ENCODE measurements around the gene FGD4. TPM values are rescaled to one million over a fixed set of nuclear protein-coding genes. Genes with fewer than 3 reads are reported as not detected.
A peak's percentile ranks its signal among the peaks of the same experiment; 100 is the strongest.

FGD4 gene
- total and polyA plus RNA-seq, 9 of the 15 experiments (the other 6 are each of a cell fraction or from before 2014, with no cell fraction given), result 0.05 to 0.51 (median 0.27) TPM

DNA sequence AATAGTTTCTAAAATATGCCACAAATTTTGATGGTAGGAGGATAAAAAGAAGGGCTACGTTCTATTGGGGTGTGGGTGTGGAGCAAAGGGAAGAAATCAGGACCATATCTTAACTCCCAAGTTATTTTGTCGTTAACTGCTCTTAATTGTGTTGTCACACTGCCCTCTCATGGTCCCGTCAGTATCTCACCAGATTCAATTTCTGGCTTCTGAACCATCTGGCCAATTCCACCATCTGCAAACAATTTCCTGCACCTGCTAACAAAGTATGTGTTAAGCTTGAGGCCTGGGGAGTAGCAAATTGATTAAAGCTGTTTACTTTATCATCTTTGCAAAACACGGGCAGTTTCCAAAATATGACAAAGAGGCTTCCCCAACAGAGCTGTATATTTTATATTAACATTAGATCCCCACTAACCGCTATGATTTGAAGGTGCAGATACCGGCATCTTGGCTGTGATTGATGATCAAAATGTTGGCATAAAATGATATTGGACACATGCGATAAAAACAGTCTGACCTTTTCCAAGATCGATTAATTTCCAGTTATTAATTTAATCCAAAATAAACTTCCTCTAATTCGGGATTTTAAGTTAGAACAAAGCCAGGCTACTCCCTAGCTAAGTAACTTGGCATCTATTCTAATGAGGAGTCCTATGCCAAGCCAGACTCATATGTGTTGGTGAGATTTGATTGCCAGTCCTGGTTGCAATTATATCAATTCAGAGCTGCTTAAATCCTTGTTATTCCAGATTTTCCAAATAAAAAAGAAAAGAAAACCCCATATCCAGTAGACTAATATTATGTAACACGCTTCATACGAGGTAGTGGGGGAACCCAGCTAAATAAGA, 272.8 kb downstream of the FGD4 start:
- 7% methylated on average over 11 of the region's 11 CpGs for WGBS (ENCODE audit: insufficient coverage, low coverage, missing lambda C conversion rate)
- H3K27me3 ChIP-seq (ENCODE audit: control insufficient read depth in 2 of 2, insufficient read depth in 2 of 2, low read length in 2 of 2), result no peaks in the 10 kb centered on the region
- no peaks in the 10 kb centered on the region for H3K79me2 ChIP-seq (ENCODE audit: control insufficient read depth, insufficient read depth, low read length)
- H3K4me2 ChIP-seq (ENCODE audit: insufficient read depth, low read length), result no peak overlapping the region
- TF ChIP-seq, protein P1, sequence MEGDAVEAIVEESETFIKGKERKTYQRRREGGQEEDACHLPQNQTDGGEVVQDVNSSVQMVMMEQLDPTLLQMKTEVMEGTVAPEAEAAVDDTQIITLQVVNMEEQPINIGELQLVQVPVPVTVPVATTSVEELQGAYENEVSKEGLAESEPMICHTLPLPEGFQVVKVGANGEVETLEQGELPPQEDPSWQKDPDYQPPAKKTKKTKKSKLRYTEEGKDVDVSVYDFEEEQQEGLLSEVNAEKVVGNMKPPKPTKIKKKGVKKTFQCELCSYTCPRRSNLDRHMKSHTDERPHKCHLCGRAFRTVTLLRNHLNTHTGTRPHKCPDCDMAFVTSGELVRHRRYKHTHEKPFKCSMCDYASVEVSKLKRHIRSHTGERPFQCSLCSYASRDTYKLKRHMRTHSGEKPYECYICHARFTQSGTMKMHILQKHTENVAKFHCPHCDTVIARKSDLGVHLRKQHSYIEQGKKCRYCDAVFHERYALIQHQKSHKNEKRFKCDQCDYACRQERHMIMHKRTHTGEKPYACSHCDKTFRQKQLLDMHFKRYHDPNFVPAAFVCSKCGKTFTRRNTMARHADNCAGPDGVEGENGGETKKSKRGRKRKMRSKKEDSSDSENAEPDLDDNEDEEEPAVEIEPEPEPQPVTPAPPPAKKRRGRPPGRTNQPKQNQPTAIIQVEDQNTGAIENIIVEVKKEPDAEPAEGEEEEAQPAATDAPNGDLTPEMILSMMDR (IDR thresholded peaks at IDR 0.05 in 2 of 3, conservative IDR thresholded peaks at IDR 0.05 in 1 of 3; ENCODE audit: insufficient read depth in 2 of 3, low read depth in 1 of 3, low read length in 3 of 3), result peak; percentile 46 to 66 (median 49); a peak in 5 of 6 replicates
- TF ChIP-seq SMC3 (conservative IDR thresholded peaks at IDR 0.05; ENCODE audit: insufficient read depth, low read depth, low read length) (peak; percentile 44; the same call in 1 of the 2 replicates), RAD21 (CRISPR knock-in tag; conservative IDR thresholded peaks at IDR 0.05 in 1 of 2, IDR thresholded peaks at IDR 0.05 in 1 of 2) (peak; percentile 44 to 74), RHOXF2B (CRISPR knock-in tag; conservative IDR thresholded peaks at IDR 0.05) (no peak), RCOR1 (IDR thresholded peaks at IDR 0.05; ENCODE audit: borderline replicate concordance in 1 of 2, low read depth in 2 of 2, low read length in 2 of 2) (0 out of 4 replicates have a peak, but pooled peaks of 1 of the 2 experiments have one; percentile 6)
- TF ChIP-seq, protein P2, sequence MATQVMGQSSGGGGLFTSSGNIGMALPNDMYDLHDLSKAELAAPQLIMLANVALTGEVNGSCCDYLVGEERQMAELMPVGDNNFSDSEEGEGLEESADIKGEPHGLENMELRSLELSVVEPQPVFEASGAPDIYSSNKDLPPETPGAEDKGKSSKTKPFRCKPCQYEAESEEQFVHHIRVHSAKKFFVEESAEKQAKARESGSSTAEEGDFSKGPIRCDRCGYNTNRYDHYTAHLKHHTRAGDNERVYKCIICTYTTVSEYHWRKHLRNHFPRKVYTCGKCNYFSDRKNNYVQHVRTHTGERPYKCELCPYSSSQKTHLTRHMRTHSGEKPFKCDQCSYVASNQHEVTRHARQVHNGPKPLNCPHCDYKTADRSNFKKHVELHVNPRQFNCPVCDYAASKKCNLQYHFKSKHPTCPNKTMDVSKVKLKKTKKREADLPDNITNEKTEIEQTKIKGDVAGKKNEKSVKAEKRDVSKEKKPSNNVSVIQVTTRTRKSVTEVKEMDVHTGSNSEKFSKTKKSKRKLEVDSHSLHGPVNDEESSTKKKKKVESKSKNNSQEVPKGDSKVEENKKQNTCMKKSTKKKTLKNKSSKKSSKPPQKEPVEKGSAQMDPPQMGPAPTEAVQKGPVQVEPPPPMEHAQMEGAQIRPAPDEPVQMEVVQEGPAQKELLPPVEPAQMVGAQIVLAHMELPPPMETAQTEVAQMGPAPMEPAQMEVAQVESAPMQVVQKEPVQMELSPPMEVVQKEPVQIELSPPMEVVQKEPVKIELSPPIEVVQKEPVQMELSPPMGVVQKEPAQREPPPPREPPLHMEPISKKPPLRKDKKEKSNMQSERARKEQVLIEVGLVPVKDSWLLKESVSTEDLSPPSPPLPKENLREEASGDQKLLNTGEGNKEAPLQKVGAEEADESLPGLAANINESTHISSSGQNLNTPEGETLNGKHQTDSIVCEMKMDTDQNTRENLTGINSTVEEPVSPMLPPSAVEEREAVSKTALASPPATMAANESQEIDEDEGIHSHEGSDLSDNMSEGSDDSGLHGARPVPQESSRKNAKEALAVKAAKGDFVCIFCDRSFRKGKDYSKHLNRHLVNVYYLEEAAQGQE (IDR thresholded peaks at IDR 0.05; ENCODE audit: borderline replicate concordance), result peak; percentile 66; the same call in 1 of the 2 replicates
- TF ChIP-seq, protein P2 (CRISPR knock-in tag; IDR thresholded peaks at IDR 0.05; ENCODE audit: low read depth), result no peak
- H3K27ac ChIP-seq (ENCODE audit: extremely low read depth, low read depth, low read length), result no peak overlapping the region
- H3K4me3 ChIP-seq, result no peak overlapping the region
- peak; percentile 83 for ATAC-seq
- peaks cover 2% of the 10 kb centered on the region; the same call in 1 of the 2 replicates for H3K9me3 ChIP-seq (replicated peaks; ENCODE audit: control insufficient read depth, insufficient read depth, low read depth, low read length)
- intact Hi-C loops (cut with micrococcal nuclease), result loop anchor here (1.0 to 5.0 kb wide), 2 partner anchors 217 to 305 kb away; no protein-coding TSS in a partner anchor
- H3K4me1 ChIP-seq (replicated peaks in 1 of 2; ENCODE audit: control insufficient read depth in 2 of 2, insufficient read depth in 2 of 2, low read length in 2 of 2), result no peaks in the 10 kb centered on the region; a peak in 1 of 5 replicates
- ChIA-PET CTCF (ENCODE audit: low intra/inter-chr PET ratio) (interaction anchor here (0.6 kb wide), 1 partner anchor 328 kb away, joined by 3 read pairs; no protein-coding TSS in a partner anchor), POLR2A (interaction anchor here (1.0 to 1.3 kb wide), 2 partner anchors 12 to 18 kb away, joined by 3 read pairs; no protein-coding TSS in a partner anchor)
- H3K9me1 ChIP-seq (ENCODE audit: control insufficient read depth, insufficient read depth, low read length), result no peaks in the 10 kb centered on the region
- no peaks in the 10 kb centered on the region for H3K36me3 ChIP-seq (ENCODE audit: control insufficient read depth, insufficient read depth, low read length)
- in situ Hi-C loops (cut with MboI), result no loop called here
- no TSS peak for BruUV-seq (replicated peaks)
- no peak overlapping the region for H2AFZ ChIP-seq (ENCODE audit: low read depth, low read length)
- peak; percentile 41 to 53 (median 42) for DNase-seq (ENCODE audit: extremely low read depth in 1 of 4, low spot score in 3 of 4)
- peak; percentile 85 for FAIRE-seq
- H3K9ac ChIP-seq (ENCODE audit: insufficient read depth in 1 of 2, low read depth in 2 of 2, low read length in 2 of 2), result no peak overlapping the region
- no peaks in the 10 kb centered on the region for H4K20me1 ChIP-seq (replicated peaks; ENCODE audit: control insufficient read depth, insufficient read depth, low read length)

All from K562 (cell line).